Breast epithelium (tissue), 3 donors: ENCODE data around the gene TAOK2.

Experiments used
- CTCF ChIP-seq, 3 donors: fragments of 450-650 bp; IDR thresholded peaks; one replicate each; pipeline ENCODE4 v1.5.1; 2016 to 2017; ENCODE audit warnings: antibody characterized with exemption in 3 of 3, mild to moderate bottlenecking in 3 of 3, moderate library complexity in 3 of 3
- POLR2AphosphoS5 ChIP-seq, 3 donors: sonication (generic); formaldehyde crosslinking; IDR thresholded peaks; one replicate each; pipeline ENCODE4 v1.6.1; 2017; ENCODE audit warnings: antibody characterized with exemption in 3 of 3

- TF ChIP-seq POLR2AphosphoS5 (IDR thresholded peaks at IDR 0.05), result no peak
- no peak for TF ChIP-seq CTCF (IDR thresholded peaks at IDR 0.05)
Observed at GRCh38 chr16:29971304-29971703, 2.4 kb upstream of the TAOK2 start.
